GM19372 (cell line): Measurements from ENCODE around the gene VPS29.

ENCODE experiments used
- ATAC-seq: cut with Tn5 transposase; IDR thresholded peaks from one replicate; pipeline ENCODE4 v1.9.1; 2021; ENCODE audit warnings: mild to moderate bottlenecking, low read depth, moderate library complexity; ENCODE audit not compliant: unreplicated experiment

VPS29 gene

GRCh38 chr12:110451263-110451662 lies 50.6 kb downstream of the VPS29 start:
- no peak for ATAC-seq

GRCh38 chr12:110449799-110450497 lies 52.0 kb downstream of the VPS29 start, which contains the start of gene ARPC3:
Gene ARPC3 (minus strand): TSS chr12:110450337. CDS start chr12:110450260, 77 bp downstream.
- ATAC-seq = peak; percentile 91

GRCh38 chr12:110444455-110444854 lies 57.5 kb downstream of the VPS29 start:
- ATAC-seq = no peak
